Hepatic stellate cell (primary cell): ENCODE data around the gene SURF6.
"Not testable (repeated sequence)": the region's sequence is repeated elsewhere in the genome, so short reads cannot be mapped to it uniquely, and the experiment has no call there.

Experiments used
- DNase-seq: peaks from one replicate; pipeline ENCODE4 v3.0.0; 2011; ENCODE audit warnings: low spot score

The SURF6 gene

GRCh38 chr9:133323991-133324703, 11.8 kb downstream of the SURF6 start:
- no peak for DNase-seq

GRCh38 chr9:133323211-133323610, 12.8 kb downstream of the SURF6 start:
- DNase-seq, result no peak

- no peak for DNase-seq
Measured at GRCh38 chr9:133322701-133323100, 13.3 kb downstream of the SURF6 start.

- DNase-seq, result no peak
Measured at GRCh38 chr9:133321411-133321935, 14.5 kb downstream of the SURF6 start.

GRCh38 chr9:133320421-133320881, 15.5 kb downstream of the SURF6 start:
- DNase-seq, result no peak

- not testable (repeated sequence) for DNase-seq
Measured at GRCh38 chr9:133317551-133317950, 18.4 kb downstream of the SURF6 start.

- no peak for DNase-seq
Measured at GRCh38 chr9:133315997-133316396, 20.0 kb downstream of the SURF6 start.

GRCh38 chr9:133309608-133310007, 26.4 kb downstream of the SURF6 start:
- DNase-seq, result no peak

GRCh38 chr9:133307301-133307700, 28.7 kb downstream of the SURF6 start:
- DNase-seq, result no peak

GRCh38 chr9:133306242-133307204, 29.5 kb downstream of the SURF6 start:
- DNase-seq, result no peak

- no peak for DNase-seq
Measured at GRCh38 chr9:133305731-133306130, 30.3 kb downstream of the SURF6 start.

- DNase-seq, result no peak
Measured at GRCh38 chr9:133304477-133305377, 31.3 kb downstream of the SURF6 start.

GRCh38 chr9:133304158-133304470, 31.9 kb downstream of the SURF6 start:
- no peak for DNase-seq

- no peak for DNase-seq
Measured at GRCh38 chr9:133303266-133304157, 32.5 kb downstream of the SURF6 start.

- no peak for DNase-seq
Measured at GRCh38 chr9:133301253-133302230, 34.4 kb downstream of the SURF6 start.

GRCh38 chr9:133299996-133300395, 36.0 kb downstream of the SURF6 start:
- not testable (repeated sequence) for DNase-seq

GRCh38 chr9:133294257-133294656, 41.7 kb downstream of the SURF6 start:
- no peak for DNase-seq

- no peak for DNase-seq
Measured at GRCh38 chr9:133290751-133291302, 45.2 kb downstream of the SURF6 start.

GRCh38 chr9:133286523-133286922, 49.5 kb downstream of the SURF6 start:
- DNase-seq, result no peak
